ENCODE results near the gene ZNF454.

ZNF454 gene

GRCh38 chr5:178991190-178992145, 50.5 kb downstream of the ZNF454 start:
- TF ChIP-seq POLR2AphosphoS5 (IDR thresholded peaks at IDR 0.05; ENCODE audit: borderline replicate concordance, low read depth, low read length) (no peak), FOXP2 (optimal IDR thresholded peaks at IDR 0.05; ENCODE audit: control extremely low read depth, extremely low read length, insufficient read depth) (no peak), EZH2 (IDR thresholded peaks at IDR 0.05) (no peak)
- H3K4me3 ChIP-seq, result no peak overlapping the region
- DNase-seq (ENCODE audit: low read depth, low spot score), result no peak

GRCh38 chr5:178992291-178992895, 51.4 kb downstream of the ZNF454 start:
- Histone ChIP-seq H3K27ac (no peak overlapping the region), H3K9me3 (ENCODE audit: low read depth, low read length) (no peaks in the 10 kb centered on the region), H3K9ac (ENCODE audit: insufficient read length) (no peak overlapping the region), H3K4me3 (no peak overlapping the region), H3K36me3 (ENCODE audit: insufficient read depth, low read length) (no peaks in the 10 kb centered on the region)
- DNase-seq (ENCODE audit: low read depth, low spot score), result no peak
- TF ChIP-seq EZH2 (IDR thresholded peaks at IDR 0.05), result no peak
- TF ChIP-seq POLR2AphosphoS5 (IDR thresholded peaks at IDR 0.05; ENCODE audit: borderline replicate concordance, low read depth, low read length), result no peak
- no peak for TF ChIP-seq FOXP2 (optimal IDR thresholded peaks at IDR 0.05; ENCODE audit: control extremely low read depth, extremely low read length, insufficient read depth)

More at GRCh38 chr5:178991190-178992145, 50.5 kb downstream of the ZNF454 start:
- Histone ChIP-seq H3K9me3 (ENCODE audit: low read depth, low read length) (no peaks in the 10 kb centered on the region), H3K36me3 (ENCODE audit: insufficient read depth, low read length) (no peaks in the 10 kb centered on the region), H3K27ac (no peak overlapping the region), H3K9ac (ENCODE audit: insufficient read length) (no peak overlapping the region)

- no peaks in the 10 kb centered on the region for H3K9me3 ChIP-seq (ENCODE audit: low read depth, low read length)
These were observed 52.3 kb downstream of the ZNF454 start for GRCh38 chr5:178993236-178993765.

GRCh38 chr5:178993955-178994579, 53.1 kb downstream of the ZNF454 start:
- H3K27ac ChIP-seq, result no peak overlapping the region
- H3K9ac ChIP-seq (ENCODE audit: insufficient read length), result no peak overlapping the region
- no peaks in the 10 kb centered on the region for H3K36me3 ChIP-seq (ENCODE audit: insufficient read depth, low read length)
- TF ChIP-seq POLR2AphosphoS5 (IDR thresholded peaks at IDR 0.05; ENCODE audit: borderline replicate concordance, low read depth, low read length), result no peak
- TF ChIP-seq EZH2 (IDR thresholded peaks at IDR 0.05), result no peak
- no peak overlapping the region for H3K4me3 ChIP-seq
- no peaks in the 10 kb centered on the region for H3K9me3 ChIP-seq (ENCODE audit: low read depth, low read length)
- DNase-seq (ENCODE audit: low read depth, low spot score), result no peak

More at GRCh38 chr5:178993236-178993765, 52.3 kb downstream of the ZNF454 start:
- H3K27ac ChIP-seq, result no peak overlapping the region
- no peaks in the 10 kb centered on the region for H3K36me3 ChIP-seq (ENCODE audit: insufficient read depth, low read length)
- TF ChIP-seq POLR2AphosphoS5 (IDR thresholded peaks at IDR 0.05; ENCODE audit: borderline replicate concordance, low read depth, low read length) (no peak), FOXP2 (optimal IDR thresholded peaks at IDR 0.05; ENCODE audit: control extremely low read depth, extremely low read length, insufficient read depth) (no peak), EZH2 (IDR thresholded peaks at IDR 0.05) (no peak)
- DNase-seq (ENCODE audit: low read depth, low spot score), result no peak
- H3K4me3 ChIP-seq, result no peak overlapping the region
- no peak overlapping the region for H3K9ac ChIP-seq (ENCODE audit: insufficient read length)

- H3K9me3 ChIP-seq (ENCODE audit: low read depth, low read length), result no peaks in the 10 kb centered on the region
These were observed 53.8 kb downstream of the ZNF454 start, which contains the start of gene GRM6 for GRCh38 chr5:178994580-178995340. TSS of gene GRM6 (minus strand) at chr5:178995320. CDS start at chr5:178994944, 376 bp downstream.

GRCh38 chr5:178995341-178995690, 54.3 kb downstream of the ZNF454 start:
- TF ChIP-seq POLR2AphosphoS5 (IDR thresholded peaks at IDR 0.05; ENCODE audit: borderline replicate concordance, low read depth, low read length), result no peak
- TF ChIP-seq EZH2 (IDR thresholded peaks at IDR 0.05), result no peak
- no peak for TF ChIP-seq FOXP2 (optimal IDR thresholded peaks at IDR 0.05; ENCODE audit: control extremely low read depth, extremely low read length, insufficient read depth)
- Histone ChIP-seq H3K36me3 (ENCODE audit: insufficient read depth, low read length) (no peaks in the 10 kb centered on the region), H3K4me3 (no peak overlapping the region), H3K9ac (ENCODE audit: insufficient read length) (no peak overlapping the region), H3K27ac (no peak overlapping the region), H3K9me3 (ENCODE audit: low read depth, low read length) (no peaks in the 10 kb centered on the region)
- DNase-seq (ENCODE audit: low read depth, low spot score), result no peak

More at GRCh38 chr5:178994580-178995340, 53.8 kb downstream of the ZNF454 start, which contains the start of gene GRM6:
- H3K4me3 ChIP-seq, result no peak within 1 kb of the TSS
- DNase-seq (ENCODE audit: low read depth, low spot score), result no peak
- TF ChIP-seq EZH2 (IDR thresholded peaks at IDR 0.05), result no peak
- TF ChIP-seq POLR2AphosphoS5 (IDR thresholded peaks at IDR 0.05; ENCODE audit: borderline replicate concordance, low read depth, low read length), result no peak
- no peak for TF ChIP-seq FOXP2 (optimal IDR thresholded peaks at IDR 0.05; ENCODE audit: control extremely low read depth, extremely low read length, insufficient read depth)
- no peak within 1 kb of the TSS for H3K27ac ChIP-seq
- H3K36me3 ChIP-seq (ENCODE audit: insufficient read depth, low read length), result no peaks in the 10 kb centered on the region
- H3K9ac ChIP-seq (ENCODE audit: insufficient read length), result no peak within 1 kb of the TSS

GRCh38 chr5:178996156-178996555, 55.2 kb downstream of the ZNF454 start:
- Histone ChIP-seq H3K36me3 (ENCODE audit: insufficient read depth, low read length) (no peaks in the 10 kb centered on the region), H3K9ac (ENCODE audit: insufficient read length) (no peak overlapping the region), H3K9me3 (ENCODE audit: low read depth, low read length) (no peaks in the 10 kb centered on the region), H3K27ac (no peak overlapping the region), H3K4me3 (no peak overlapping the region)
- no peak for TF ChIP-seq FOXP2 (optimal IDR thresholded peaks at IDR 0.05; ENCODE audit: control extremely low read depth, extremely low read length, insufficient read depth)
- no peak for DNase-seq (ENCODE audit: low read depth, low spot score)
